CD1c-positive myeloid dendritic cell (primary cell): Measurements from ENCODE around the gene FSTL5.
A peak's percentile ranks its signal among the peaks of the same experiment; 100 is the strongest.
"Not testable (repeated sequence)": the region's sequence is repeated elsewhere in the genome, so short reads cannot be mapped to it uniquely, and the experiment has no call there.

Experiments used
- DNase-seq: peaks from one replicate; pipeline ENCODE4 v3.0.0-alpha.2; 2016; ENCODE audit errors: extremely low spot score

The FSTL5 gene

DNA sequence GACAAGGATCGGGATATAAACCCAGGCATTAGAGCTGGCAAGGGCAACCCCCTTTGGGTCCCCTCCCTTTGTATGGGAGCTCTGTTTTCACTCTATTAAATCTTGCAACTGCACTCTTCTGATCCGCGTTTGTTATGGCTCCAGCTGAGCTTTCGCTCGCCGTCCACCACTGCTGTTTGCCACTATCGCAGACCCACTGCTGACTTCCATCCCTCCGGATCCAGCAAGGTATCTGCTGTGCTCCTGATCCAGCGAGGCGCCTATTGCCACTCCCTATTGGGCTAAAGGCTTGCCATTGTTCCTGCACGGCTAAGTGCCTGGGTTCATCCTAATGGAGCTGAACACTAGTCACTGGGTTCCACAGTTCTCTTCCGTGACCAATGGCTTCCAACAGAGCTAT is 59.9 kb downstream of the FSTL5 start:
- DNase-seq = not testable (repeated sequence)

DNA sequence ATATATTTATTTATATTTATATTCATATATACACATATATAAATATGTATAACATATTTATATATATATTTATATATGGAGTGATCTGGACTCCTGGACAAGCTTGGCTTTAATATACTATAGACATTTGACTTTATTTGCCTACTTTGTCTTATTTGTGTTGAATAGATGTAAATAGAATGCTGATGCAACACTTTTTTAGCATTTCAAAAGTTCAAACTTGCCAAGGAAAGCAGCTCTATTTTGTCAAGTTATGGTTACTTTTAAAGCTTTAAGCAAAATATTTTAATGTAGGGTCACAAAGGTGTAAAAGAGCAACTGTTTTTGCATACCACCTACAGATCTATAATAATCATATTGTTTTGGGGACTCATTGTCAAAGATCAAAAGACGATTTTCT is 61.1 kb downstream of the FSTL5 start:
- no peak for DNase-seq

DNA sequence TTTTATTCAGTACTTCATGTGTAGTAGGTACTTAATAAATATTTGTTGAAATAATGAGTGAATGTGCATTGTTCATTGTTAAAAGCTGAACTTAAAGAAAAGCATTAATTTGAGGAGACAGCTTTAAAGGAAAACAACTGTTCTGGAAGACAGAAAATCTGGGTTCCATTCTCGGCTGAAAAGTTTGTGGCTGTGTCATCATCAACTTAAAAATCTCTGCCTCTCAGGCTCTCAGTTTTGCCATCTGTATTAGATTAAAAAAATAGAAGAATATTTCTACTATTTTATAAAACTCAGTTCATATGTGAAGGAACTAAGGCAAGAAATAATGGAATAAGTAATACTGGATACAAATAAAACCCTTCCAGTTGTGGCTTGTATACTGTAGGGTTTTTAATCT is 62.5 kb downstream of the FSTL5 start:
- DNase-seq = no peak

DNA sequence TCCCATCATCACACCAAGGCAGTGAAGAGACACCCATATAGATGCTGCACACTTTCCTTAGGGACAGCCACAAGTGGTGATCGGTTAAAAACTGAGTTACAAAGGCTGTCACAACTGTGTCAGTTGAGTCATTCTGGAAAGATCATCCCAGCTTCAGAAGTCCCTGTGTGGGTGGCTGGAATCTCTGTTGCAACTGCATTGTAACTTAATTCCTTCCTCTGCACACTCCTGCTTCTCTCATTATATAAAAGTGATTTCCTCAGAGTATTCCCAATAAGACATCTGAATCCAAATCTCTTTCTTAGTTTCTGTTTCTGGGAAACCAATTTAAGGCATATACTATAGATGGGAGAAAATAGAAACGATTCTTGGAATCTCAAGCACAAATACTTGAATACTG is 88.1 kb downstream of the FSTL5 start:
- DNase-seq = no peak

DNA sequence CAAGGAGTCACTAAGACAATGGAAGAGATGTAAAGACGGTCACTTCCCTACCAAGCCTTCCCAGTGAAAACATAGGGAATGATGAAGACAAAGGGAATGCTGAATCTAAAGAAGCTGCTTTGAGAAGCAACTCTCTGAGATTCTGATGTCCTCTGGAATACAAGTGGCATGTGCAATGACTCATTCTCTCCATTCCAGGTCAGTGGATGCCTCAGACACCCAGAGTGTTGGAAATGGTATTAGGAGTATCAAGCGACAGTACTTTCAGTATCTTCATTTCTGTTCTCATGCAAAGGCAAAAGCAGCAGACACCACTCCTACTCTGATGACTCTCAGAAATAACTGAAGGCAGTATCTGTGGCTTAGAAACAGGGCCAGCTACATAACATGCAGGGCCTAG is 102.6 kb downstream of the FSTL5 start:
- no peak for DNase-seq

DNA sequence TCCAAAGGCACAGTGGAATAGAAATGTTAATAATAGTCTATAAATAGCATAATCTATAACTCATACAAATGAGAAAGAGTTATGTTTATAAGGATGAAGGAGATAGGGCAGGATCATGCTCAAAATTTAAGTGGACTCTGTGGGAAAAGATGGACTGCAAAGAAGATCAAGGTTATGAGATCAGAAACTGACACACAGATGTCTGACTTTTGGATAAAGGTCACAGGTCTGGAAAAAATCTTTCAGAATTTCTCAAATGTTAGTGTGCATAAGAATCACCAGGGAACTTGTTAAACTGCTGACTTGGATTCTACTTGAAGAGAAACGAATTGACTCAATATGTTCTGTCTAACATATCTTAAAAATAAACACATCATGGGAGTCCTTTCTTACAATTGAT is 104.1 kb downstream of the FSTL5 start:
- DNase-seq = no peak

DNA sequence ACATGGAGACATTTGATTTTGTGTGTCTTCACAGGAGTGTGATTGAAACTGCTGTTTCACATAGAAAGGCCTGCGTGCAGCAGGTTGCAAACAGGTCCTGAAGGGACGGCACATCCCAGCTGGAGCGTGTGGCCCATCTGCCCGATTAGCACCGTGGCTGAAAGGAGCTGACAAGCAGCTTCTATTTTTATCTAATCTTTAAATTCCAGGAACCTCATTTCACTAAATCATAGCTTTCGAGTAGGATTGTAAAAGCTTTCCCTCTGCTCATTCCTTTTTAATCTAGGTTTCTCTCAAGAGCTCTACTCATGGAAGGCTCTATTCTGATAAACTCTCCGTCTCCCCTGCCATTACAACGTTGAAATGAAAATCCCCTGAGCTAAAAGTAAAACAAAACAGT is 106.8 kb downstream of the FSTL5 start:
- DNase-seq = no peak

DNA sequence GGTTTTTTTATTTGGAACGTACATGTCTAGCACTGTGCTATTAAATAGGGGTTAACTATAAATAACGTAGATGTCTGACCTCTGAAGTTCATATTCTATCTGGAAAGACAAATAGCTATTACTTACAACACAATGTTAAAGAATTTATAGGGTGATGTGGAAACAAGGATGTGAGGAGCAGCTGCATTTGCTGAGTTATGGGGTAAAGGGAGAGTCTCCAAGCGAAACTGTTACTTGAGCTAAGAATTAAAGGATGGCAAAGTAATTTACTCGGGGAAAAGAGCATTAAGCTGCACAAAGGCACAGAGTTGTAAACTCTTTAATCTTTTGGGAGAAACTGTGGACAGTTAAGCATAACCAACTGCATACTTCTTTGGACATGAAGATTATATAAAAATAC is 117.7 kb downstream of the FSTL5 start:
- DNase-seq = no peak

DNA sequence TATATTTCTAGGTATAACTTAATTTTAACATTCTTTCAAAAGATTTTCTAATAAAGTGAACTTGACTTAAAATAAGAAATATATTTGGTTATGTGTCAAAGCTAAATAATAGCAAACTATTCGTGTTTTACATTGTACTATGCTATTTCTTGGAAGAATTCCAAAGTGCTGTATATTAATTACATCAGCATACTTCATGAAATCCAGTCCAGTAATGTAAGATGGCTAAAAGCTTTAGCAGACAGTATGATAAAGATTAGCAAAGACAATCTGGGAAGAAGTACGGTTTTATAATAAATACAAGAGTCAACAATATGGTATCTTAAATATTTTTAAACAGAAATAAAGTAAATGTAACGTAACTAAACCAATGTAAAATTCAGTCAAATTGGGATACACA is 125.7 kb downstream of the FSTL5 start:
- DNase-seq = no peak

DNA sequence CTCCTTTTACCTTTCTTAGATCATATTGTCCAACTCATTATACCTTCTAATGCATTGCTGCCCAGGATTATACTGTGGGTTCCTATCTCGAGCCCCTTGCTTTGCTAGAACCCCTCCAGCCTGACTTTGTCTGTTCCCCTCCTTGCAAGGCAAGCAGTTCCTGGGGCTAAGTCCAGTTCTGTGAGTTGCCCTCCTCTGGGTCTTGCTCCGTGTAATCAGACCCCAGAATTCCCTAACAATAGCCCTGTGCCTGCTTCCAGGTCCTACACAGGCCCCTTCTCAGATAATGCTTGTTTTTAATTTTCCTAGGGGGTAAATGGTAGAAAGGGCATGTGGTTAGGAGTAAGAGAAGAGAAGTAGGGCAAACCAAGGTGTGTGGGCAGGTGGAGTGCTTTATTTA is 145.9 kb downstream of the FSTL5 start:
- no peak for DNase-seq

DNA sequence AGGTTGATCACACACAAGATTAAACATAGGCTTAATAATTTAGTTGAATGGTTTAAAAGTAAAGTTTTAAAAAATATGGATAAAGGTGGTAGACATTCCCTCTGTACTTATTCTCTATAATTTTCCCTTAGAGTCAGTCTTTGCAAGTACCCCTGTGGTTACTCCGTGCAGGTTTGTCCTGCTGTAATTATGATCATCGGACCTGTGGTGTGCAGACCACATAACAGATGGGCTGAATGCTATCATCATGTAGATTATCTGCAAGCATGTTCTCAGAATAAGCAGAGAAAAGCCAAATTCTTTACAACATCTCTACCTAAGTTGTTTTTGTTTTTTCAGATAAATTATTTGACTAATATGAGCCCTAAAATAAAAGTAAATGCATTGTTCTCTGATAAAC is 146.8 kb downstream of the FSTL5 start:
- DNase-seq = no peak

DNA sequence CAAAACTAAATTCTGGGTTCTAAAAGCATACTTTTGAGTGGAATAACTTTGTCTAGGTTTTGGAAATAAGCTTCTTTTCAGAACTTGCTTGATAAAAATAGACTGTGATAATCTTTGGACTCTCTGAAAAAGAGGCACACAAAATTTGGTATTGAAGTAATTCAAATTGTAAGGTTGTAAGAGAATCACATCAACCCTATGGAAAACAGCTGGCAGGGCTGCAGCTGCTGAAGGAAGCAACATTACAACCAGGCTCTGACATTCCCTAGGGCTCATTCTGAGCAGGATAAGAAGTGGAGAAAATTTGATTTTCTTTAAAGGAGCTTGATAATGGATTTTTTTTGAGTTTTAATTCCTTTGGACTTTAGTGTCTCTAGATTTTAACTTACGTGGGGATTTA is 147.6 kb downstream of the FSTL5 start:
- DNase-seq = no peak

DNA sequence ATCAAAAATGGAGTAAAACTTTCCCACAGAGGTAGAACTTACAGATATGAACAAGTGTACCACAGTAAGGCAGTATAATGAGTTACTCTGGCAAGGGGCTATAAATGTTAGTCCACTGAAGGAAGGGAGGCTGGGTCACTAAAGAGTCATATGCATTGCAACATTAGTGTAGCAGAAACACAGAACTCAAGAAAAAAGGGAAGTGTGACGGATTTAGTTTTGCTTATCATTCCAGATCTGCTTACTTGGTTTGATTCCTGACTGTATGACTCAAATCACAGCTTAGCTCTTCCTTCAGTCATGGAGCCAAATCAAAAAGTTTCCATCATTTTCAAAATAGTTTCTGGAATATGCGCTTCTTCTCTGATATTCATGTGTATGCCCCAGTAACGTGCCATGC is 148.7 kb downstream of the FSTL5 start:
- DNase-seq = peak; percentile 25

DNA sequence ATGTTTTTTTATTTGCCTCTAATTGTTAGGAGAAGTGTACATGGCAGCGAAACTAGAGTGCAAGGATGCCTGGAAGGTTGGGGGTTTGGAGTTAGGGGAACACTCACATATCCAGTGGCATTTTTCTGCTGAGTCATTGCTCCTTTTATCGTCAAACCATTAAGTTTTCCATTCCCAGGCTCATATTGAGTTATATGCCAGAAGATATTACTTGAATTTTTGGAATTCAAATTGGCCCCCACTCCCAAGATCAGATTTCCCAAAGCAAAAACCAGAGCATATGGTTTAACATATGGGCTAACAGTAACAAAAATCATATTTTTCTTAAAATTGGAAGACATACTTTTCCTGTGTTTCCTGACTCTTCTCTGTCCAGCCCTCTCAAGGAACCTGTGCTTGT is 152.7 kb downstream of the FSTL5 start:
- no peak for DNase-seq

DNA sequence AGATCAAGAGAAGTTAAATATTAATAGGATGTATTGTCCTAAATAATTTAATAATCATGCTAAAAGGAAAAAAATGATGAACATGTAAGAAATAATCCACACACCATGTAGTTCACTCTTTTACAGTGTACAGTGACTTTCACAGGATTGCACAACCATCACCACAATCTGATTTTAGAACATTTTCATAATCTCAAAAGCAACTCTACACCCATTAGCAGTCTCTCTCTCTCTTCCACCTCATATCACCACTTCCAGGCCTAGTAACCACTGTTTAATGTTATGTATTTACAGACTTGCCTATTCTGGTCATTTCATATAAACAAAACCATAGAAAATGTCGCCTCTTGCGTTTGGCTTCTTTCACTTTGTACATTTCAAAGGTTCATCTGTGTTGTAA is 153.4 kb downstream of the FSTL5 start:
- DNase-seq = no peak

DNA sequence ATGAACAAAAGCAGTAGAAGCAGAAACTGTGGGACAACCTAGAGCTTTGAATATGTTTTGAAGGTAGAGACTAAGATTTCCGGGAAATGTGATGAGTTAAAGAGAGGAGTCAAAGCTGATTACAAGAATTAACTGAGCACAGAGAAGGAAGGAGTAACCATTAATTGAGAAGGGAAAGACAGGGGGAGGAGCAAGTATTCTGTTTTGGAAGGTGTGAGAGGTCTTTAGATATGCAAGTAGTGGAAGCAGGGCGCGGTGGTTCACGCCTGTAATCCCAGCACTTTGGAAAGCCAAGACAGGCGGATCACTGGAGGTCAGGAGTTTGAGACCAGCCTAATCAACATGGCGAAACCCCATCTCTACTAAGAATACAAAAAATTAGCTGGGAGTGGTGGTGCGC is 171.5 kb downstream of the FSTL5 start:
- DNase-seq = no peak

DNA sequence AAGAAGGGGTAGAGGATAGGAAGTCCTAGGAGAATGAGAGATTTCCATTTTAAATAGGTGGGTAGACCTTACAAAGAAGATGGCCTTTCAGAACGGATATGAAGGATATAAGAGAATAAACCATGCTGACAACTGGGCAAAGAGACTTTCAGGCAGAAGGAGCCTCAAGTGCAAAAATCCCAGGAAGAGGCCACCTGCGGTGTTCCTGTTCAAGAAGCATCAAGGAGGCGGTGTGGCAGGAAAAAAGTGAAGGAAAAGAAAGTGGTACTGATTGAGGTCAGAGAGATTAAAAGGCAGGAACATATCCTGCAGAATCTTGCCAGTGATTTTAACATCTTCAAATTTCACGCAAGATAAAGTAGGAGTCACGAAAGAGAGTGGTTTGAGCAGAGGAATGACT is 172.0 kb downstream of the FSTL5 start:
- no peak for DNase-seq

DNA sequence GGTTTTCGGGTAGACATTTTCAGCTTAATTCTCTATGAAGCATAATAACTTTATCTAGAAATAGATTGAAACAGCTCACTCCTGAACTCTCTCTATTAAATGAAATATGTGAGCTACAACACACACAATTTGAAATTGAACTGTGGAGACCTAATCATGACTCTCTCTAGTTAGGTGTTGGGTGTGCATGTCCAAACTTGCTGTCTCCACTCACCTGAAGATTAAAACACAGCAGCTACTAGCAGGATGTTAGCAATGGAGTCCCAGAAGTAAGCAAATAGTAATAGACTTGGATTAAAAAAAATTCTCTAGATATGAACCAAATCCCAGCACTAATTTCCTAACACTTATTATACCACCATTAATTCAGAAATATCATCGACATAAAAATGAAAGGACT is 173.1 kb downstream of the FSTL5 start:
- no peak for DNase-seq

DNA sequence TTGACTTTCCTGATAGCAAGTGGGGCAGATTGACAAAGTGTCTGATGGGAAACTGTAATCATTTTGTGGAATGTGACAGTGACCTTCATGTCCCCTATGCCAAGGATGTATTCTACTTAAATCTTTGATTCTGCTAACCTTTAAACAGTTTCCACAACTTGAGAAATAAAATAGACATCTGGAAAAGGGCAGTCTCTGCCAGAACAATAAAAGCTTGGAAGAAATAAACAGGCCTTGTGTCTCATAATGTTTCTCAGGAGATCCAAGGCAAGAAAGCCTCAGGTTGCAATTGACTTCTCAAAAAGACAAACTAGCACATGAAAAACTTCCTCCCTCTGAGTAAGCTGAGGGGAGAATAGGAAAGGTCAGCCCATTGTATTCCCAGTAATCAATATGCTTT is 174.9 kb downstream of the FSTL5 start:
- no peak for DNase-seq

DNA sequence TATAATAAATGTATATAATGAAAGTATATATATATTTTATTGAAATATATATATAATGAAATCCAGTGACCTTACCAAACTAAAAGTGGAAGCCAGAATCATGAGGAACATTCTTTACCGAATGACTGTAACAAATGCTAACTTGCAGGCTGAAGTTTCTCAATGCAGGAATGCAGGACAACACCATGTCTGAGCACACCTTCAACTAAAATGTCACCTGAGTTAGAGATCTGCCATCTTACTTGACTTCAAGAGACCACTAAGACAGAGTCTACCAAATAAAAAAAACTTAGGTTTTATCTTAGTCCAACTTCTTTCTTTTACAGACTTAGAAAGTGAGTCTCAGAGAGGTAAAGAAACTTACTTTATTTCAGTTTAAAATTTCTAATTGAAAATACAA is 176.2 kb downstream of the FSTL5 start:
- no peak for DNase-seq

DNA sequence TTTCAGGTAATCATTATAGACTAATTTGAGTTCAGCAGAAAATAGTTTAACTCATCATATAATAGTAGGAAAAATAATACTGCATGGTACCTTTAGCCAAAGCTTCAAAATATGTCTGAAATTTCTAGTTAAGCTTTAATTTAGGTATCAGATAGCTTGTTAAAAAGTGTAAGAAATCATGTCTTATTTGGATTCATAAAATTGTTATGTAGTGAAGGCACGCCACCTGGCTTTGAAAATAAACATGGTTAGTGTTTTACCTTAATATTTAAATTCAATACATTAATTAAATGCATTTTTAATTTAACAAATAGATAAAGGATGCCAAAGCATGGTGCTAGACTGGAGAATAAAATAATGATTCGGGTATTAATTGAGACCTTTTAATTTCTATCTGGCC is 211.4 kb downstream of the FSTL5 start:
- DNase-seq = no peak

DNA sequence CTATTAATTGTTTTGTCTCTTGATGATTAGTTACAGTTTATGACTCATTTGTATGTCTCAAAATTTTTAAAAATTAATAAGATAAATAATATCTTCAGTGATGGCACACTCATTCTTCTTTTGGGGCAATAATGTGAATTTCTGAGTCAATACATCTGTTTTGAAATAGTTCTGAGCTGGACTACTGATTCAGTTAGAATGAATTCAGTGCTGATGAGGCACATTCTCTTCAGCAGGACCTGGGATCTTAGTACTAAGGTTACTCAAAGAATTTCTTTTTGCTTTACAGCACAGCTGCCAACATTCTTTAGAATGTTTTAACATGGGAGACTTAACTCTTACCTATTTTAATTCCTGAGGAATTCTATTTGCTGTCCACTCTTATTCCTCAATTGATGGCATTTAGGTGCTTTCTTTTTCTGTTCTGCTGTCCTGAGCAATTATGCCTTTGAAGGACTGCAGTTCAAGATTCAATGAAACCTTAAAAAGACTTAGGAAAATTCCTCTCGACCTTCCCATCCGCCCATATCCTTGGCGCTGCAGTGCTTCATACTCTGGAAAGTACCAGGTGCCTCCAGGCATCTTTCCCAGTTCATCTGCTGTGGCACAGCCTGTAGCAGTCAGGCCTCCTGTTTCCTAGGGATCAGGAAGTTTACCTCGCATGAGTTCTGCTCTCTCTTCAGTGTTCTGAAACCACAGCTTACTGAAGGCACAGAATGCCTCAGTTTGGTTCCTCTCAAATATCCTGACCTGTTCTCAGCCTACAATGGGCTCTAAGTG is 213.7 kb downstream of the FSTL5 start:
- no peak for DNase-seq

DNA sequence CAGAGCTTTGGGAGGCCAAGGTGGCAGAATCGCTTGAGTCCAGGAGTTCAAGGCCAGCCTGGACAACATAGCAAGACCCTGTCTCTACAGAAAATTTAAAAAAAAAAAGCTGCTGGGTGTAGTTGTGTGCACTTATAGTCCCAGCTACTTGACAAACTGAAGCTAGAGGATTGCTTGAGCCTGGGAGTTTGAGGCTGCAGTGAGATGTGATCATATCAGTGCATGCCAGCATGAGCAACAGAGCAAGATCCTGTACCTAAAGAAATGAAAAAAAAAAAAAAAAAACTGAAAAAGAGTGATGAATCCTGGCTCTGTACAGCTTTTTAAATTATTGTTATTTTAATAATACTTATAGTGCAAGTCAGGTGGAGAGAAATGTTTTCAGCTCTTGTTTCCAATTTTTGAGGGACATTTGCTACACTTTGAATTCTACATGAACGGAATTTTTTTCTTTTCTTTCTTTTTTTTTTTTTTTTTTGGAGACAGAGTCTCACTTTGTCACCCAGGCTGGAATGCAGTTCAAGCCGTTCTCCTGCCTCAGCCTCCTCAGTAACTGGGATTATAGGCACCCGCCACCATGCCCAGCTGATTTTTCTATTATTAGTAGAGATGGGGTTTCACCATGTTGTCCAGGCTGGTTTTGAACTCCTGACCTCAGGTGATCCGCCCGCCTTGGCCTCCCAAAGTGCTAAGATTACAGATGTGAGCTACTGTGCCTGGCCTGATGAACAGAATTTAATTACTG is 215.6 kb downstream of the FSTL5 start:
- no peak for DNase-seq

DNA sequence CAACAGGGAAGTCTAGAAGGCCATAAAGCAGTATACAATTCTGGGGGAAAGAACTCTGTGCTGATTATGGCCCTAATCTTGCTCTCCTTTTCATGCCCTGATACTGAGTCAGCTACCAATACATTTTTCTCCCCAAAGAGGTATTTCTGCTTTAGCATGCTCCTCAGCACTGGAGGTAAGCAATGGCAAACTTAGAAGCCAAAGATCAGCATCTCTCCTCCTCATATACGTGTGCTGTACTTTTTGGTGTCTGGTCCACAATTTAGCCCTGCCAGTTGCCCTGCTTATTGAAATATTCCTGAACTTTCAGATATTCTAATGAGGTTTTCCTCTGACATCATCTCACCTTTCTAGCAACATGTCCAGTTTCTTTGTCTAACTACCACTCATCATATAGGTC is 226.2 kb downstream of the FSTL5 start:
- no peak for DNase-seq
